Testis (tissue), 3 donors: ENCODE measurements around the gene KCNF1. TPM values are rescaled to one million over a fixed set of nuclear protein-coding genes. Genes with fewer than 3 reads are reported as not detected.

ENCODE experiments used
- DNase-seq: peaks from one replicate; pipeline ENCODE4 v3.0.0-alpha.2; 2019
- H3K27ac ChIP-seq, 2 donors: fragments of 200-600 bp; sonication (generic); one replicate each; pipeline ENCODE4 v1.5.1; 2019
- H3K27me3 ChIP-seq: fragments of 200-600 bp; sonication (generic); one replicate; pipeline ENCODE4 v1.5.1; 2019
- H3K36me3 ChIP-seq: fragments of 200-600 bp; sonication (generic); one replicate; pipeline ENCODE4 v1.5.1; 2017; ENCODE audit warnings: low read depth; ENCODE audit errors: missing control alignments
- H3K4me1 ChIP-seq: fragments of 200-600 bp; sonication (generic); one replicate; pipeline ENCODE4 v1.5.1; 2019
- H3K4me3 ChIP-seq, 2 donors: fragments of 200-600 bp; sonication (generic); one replicate each; pipeline ENCODE4 v1.5.1; 2017 to 2019
- H3K9me3 ChIP-seq: fragments of 200-600 bp; sonication (generic); one replicate; pipeline ENCODE4 v1.5.1; 2017
- POLR2A ChIP-seq: fragments of 450-650 bp; IDR thresholded peaks from one replicate; pipeline ENCODE4 v1.6.1; 2017; ENCODE audit warnings: antibody characterized with exemption, mild to moderate bottlenecking, moderate library complexity
- WGBS, 2 donors: methylation state at CpG; one replicate each; pipeline ENCODE4 v1.1.5; 2018; 5-methylcytosine and 5-hydroxymethylcytosine counted together
- intact Hi-C: fragments of 100-400 bp; cut with DNase I; formaldehyde crosslinking; loops from one replicate; pipeline ENCODE4 v1.15.1; 2023; ENCODE audit warnings: low total_unique reads
- polyA plus RNA-seq: library from polyadenylated mRNA; stranded (reverse); fragments of 350-450 nt; fragmentation: Illumina TruSeq; extraction: RNeasy Lipid Tissue Mini Kit (QIAGEN cat#74804); gene quantifications from one replicate; pipeline ENCODE4 v1.2.3, GENCODE V29; 2014; ENCODE audit warnings: low read depth, low replicate concordance; ENCODE audit not compliant: insufficient read depth
- total RNA-seq, 2 donors: library from RNA; depleted of rRNA; stranded (reverse); fragments of >200 nt; gene quantifications; one replicate each; pipeline ENCODE4 v1.2.3, GENCODE V29; 2016
- TF ChIP-seq, protein P1 (sequence below), 3 experiments: fragments of 450-650 bp in 2 of 3; fragments of 200-600 bp in 1 of 3; sonication (generic) in 1 of 3; IDR thresholded peaks; one replicate each; pipeline ENCODE4 v1.5.1; 2016 to 2019; ENCODE audit warnings: antibody characterized with exemption in 3 of 3, mild to moderate bottlenecking in 2 of 3, moderate library complexity in 1 of 3

The KCNF1 gene
- total and polyA plus RNA-seq, 3 donors from 2014 or later = 0.19 to 0.70 (median 0.63) TPM

DNA sequence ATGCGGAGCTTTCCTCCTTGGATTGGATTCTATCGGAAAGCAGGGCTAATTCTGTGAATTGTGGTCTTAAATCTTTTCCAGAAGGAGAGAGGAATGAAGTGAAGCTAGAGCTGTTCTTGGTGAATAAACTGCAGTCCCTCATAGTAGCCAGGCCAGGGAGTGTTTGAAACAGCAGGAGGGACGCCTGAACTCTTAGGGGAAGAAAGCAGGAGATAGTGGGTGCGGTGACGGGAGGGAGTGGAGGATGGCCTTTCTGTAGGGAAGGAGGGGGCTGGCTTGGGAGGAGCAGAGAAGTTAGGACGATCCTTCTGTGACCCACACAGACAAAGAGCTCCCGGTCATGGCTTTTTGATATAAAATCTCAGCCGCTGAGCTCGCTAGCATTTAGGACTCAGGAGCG, 47.5 kb upstream of the KCNF1 start:
- no peaks in the 10 kb centered on the region for H3K9me3 ChIP-seq
- H3K4me3 ChIP-seq = no peak overlapping the region
- 58 to 70% methylated on average over 10 of the region's 10 CpGs for WGBS, 2 donors
- intact Hi-C loops = no loop called here
- no peaks in the 10 kb centered on the region for H3K27me3 ChIP-seq
- H3K27ac ChIP-seq = no peak overlapping the region
- TF ChIP-seq, protein P1, sequence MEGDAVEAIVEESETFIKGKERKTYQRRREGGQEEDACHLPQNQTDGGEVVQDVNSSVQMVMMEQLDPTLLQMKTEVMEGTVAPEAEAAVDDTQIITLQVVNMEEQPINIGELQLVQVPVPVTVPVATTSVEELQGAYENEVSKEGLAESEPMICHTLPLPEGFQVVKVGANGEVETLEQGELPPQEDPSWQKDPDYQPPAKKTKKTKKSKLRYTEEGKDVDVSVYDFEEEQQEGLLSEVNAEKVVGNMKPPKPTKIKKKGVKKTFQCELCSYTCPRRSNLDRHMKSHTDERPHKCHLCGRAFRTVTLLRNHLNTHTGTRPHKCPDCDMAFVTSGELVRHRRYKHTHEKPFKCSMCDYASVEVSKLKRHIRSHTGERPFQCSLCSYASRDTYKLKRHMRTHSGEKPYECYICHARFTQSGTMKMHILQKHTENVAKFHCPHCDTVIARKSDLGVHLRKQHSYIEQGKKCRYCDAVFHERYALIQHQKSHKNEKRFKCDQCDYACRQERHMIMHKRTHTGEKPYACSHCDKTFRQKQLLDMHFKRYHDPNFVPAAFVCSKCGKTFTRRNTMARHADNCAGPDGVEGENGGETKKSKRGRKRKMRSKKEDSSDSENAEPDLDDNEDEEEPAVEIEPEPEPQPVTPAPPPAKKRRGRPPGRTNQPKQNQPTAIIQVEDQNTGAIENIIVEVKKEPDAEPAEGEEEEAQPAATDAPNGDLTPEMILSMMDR (IDR thresholded peaks at IDR 0.05) = no peak
- TF ChIP-seq POLR2A = no peak
- no peak for DNase-seq
- no peaks in the 10 kb centered on the region for H3K4me1 ChIP-seq
- H3K36me3 ChIP-seq = no peaks in the 10 kb centered on the region

DNA sequence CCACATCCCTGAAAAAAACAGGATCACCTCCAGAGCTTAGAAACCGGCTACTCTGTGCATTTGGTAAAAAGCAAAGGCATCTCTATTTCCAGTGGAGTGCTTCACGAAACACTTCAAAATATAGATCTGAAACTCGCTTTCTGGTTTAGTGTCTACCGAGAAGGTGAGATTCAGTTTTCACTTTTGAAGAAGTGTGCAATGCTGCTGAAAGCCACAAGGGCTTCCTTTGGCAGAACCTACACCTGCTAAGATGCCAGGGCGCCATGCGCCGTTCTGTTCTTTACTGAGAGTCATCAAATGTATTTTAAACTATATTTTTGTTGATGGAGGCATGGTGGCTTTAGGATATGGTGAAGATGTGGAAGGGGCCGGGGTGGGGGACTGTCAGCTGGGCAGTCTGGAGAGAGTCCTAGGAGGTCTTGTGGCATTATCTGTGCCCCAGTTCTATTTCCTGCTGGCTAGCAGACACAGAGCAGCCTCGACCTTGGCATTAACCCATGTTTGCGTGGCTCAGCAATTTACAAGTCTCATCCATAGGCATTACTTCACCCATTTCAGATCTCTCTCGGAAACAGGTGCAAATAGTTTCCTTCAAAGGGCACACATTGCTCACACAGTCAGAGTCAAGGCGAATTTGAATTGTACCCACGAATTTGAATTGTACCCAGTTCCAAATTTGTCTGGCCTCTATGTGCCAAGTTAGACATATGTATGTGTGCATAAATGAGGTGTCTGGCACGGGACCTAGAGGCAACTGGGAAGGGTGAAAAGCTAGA, 46.7 kb upstream of the KCNF1 start:
- intact Hi-C loops = no loop called here
- no peaks in the 10 kb centered on the region for H3K4me1 ChIP-seq
- H3K27me3 ChIP-seq = no peaks in the 10 kb centered on the region
- H3K9me3 ChIP-seq = no peaks in the 10 kb centered on the region
- H3K36me3 ChIP-seq = no peaks in the 10 kb centered on the region
- WGBS, 2 donors = 79 to 82% methylated on average over 14 of the region's 14 CpGs
- no peak overlapping the region for H3K4me3 ChIP-seq
- no peak overlapping the region for H3K27ac ChIP-seq
- TF ChIP-seq POLR2A = no peak
- TF ChIP-seq, protein P1 (IDR thresholded peaks at IDR 0.05) = no peak
- DNase-seq = no peak

DNA sequence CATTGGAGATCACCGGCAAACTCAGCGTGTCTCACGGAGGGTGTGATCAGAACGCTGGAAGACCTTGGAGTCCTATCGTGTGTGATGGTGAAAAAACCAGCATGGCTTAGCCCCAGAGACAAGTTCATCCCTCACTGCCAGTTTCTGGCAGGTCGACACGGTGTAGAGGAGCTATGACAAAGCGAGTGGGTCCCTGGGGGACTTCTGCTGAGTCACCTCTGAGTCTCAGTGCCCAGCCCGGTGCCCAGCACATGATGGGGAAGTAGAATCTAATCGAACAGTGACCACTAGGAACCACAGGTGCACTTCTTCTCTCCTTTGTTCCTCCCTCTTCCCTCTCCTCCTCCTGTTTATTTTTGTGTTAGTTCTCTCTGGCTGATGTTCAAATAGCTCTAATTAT, 45.9 kb upstream of the KCNF1 start:
- 80 to 85% methylated on average over 10 of the region's 10 CpGs for WGBS, 2 donors
- Histone ChIP-seq H3K9me3 (no peaks in the 10 kb centered on the region), H3K27ac (no peak overlapping the region), H3K4me3 (no peak overlapping the region), H3K36me3 (no peaks in the 10 kb centered on the region), H3K27me3 (no peaks in the 10 kb centered on the region), H3K4me1 (no peaks in the 10 kb centered on the region)
- intact Hi-C loops = no loop called here
- TF ChIP-seq POLR2A = no peak
- TF ChIP-seq, protein P1 (IDR thresholded peaks at IDR 0.05) = no peak
- DNase-seq = no peak

DNA sequence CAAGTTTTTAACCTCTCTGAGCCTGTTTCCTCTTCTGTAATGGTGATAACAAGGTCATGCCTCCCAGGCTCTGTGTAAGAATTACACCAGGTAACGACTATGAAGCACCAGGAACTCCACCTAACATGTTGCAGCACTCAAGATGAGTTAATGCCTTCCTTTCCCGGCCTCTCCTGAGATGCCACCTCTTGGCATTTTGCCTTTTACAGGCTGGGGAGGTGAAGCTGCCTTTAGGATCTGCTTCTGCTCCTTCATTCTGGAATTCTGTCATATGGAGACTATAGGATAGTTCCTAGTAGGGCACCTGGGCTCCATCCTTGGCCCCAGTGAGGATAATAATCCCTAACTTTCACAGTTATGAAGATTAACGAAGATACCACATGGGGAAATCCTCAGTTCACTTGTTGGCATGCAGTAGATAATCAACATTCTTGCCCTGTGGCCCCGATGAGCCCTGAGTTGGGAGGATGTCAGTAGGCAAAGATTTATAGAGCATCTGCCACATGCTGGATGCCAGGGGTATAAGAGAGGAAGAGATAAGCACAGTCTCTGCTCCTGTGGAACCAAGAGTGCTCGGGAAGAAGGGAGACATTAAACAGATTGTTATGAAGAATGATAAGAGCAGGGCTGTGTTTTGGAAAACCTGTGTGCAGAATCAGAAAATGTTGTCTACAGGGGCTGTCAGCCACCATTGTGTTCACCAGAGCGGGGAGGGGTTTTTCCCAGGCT, 43.9 kb upstream of the KCNF1 start:
- 70 to 79% methylated on average over 6 of the region's 6 CpGs for WGBS, 2 donors

More for the DNA sequence above, 43.9 kb upstream of the KCNF1 start:
- Histone ChIP-seq H3K27me3 (no peaks in the 10 kb centered on the region), H3K9me3 (no peaks in the 10 kb centered on the region), H3K4me3 (no peak overlapping the region), H3K27ac (no peak overlapping the region), H3K36me3 (no peaks in the 10 kb centered on the region), H3K4me1 (no peaks in the 10 kb centered on the region)
- DNase-seq = no peak
- intact Hi-C loops = no loop called here
- TF ChIP-seq, protein P1 (IDR thresholded peaks at IDR 0.05) = no peak
- no peak for TF ChIP-seq POLR2A
